HepG2 (cell line): ENCODE measurements around the gene GDAP1L1. TPM values are rescaled to one million over a fixed set of nuclear protein-coding genes. Genes with fewer than 3 reads are reported as not detected.

Source experiments
- CEBPG ChIP-seq: IDR thresholded peaks from 2 replicates; pipeline ENCODE4 v1.6.1; 2016
- HNF1B ChIP-seq: sonication (generic); formaldehyde crosslinking; IDR thresholded peaks from 2 replicates; pipeline ENCODE4 v1.5.1; 2020; ENCODE audit warnings: mild to moderate bottlenecking, moderate library complexity, missing genetic modification reagents
- HOXA3 ChIP-seq: sonication (generic); formaldehyde crosslinking; IDR thresholded peaks from 2 replicates; pipeline ENCODE4 v1.5.0; 2020; ENCODE audit warnings: missing genetic modification reagents
- JARID2 ChIP-seq: sonication (generic); formaldehyde crosslinking; IDR thresholded peaks from 2 replicates; pipeline ENCODE4 v1.8.1; 2023; ENCODE audit warnings: missing genetic modification reagents, inconsistent platforms; ENCODE audit not compliant: insufficient replicate concordance
- KAT2B ChIP-seq: fragments of 150-350 bp; IDR thresholded peaks from 2 replicates; pipeline ENCODE4 v1.6.1; 2014; ENCODE audit warnings: low read depth, low read length, borderline replicate concordance
- KDM6A ChIP-seq: IDR thresholded peaks from 2 replicates; pipeline ENCODE4 v1.6.1; 2016; ENCODE audit warnings: low read depth
- MTF1 ChIP-seq: sonication (generic); formaldehyde crosslinking; IDR thresholded peaks from 2 replicates; pipeline ENCODE4 v1.5.0; 2020; ENCODE audit warnings: missing genetic modification reagents
- NFE2 ChIP-seq: sonication (generic); formaldehyde crosslinking; IDR thresholded peaks from 2 replicates; pipeline ENCODE4 v1.4.0; 2020; ENCODE audit warnings: missing genetic modification reagents
- REXO4 ChIP-seq: sonication (generic); formaldehyde crosslinking; IDR thresholded peaks from 2 replicates; pipeline ENCODE4 v1.8.0; 2022; ENCODE audit warnings: missing genetic modification reagents, mild to moderate bottlenecking, borderline replicate concordance
- SAP130 ChIP-seq: IDR thresholded peaks from 2 replicates; pipeline ENCODE4 v1.6.1; 2016; ENCODE audit warnings: low read depth
- ZBED4 ChIP-seq: sonication (generic); formaldehyde crosslinking; IDR thresholded peaks from 2 replicates; pipeline ENCODE4 v1.4.0; 2020; ENCODE audit warnings: missing genetic modification reagents, borderline replicate concordance
- ZNF180 ChIP-seq: sonication (generic); formaldehyde crosslinking; IDR thresholded peaks from 2 replicates; pipeline ENCODE4 v1.4.0; 2020; ENCODE audit warnings: low read depth, missing genetic modification reagents, borderline replicate concordance
- ZNF296 ChIP-seq: sonication (generic); formaldehyde crosslinking; conservative IDR thresholded peaks from 2 replicates; pipeline ENCODE4 v1.5.0; 2020; ENCODE audit warnings: mild to moderate bottlenecking, missing genetic modification reagents
- ZNF556 ChIP-seq: sonication (generic); formaldehyde crosslinking; IDR thresholded peaks from 2 replicates; pipeline ENCODE4 v1.4.0; 2020; ENCODE audit warnings: mild to moderate bottlenecking, missing genetic modification reagents, borderline replicate concordance
- ZNF598 ChIP-seq: sonication (generic); formaldehyde crosslinking; IDR thresholded peaks from 2 replicates; pipeline ENCODE4 v1.5.1; 2020; ENCODE audit warnings: mild to moderate bottlenecking, missing genetic modification reagents, borderline replicate concordance
- ZNF724P ChIP-seq: sonication (generic); formaldehyde crosslinking; IDR thresholded peaks from 2 replicates; pipeline ENCODE4 v1.8.0; 2022; ENCODE audit warnings: missing genetic modification reagents, borderline replicate concordance
- ZNF879 ChIP-seq: sonication (generic); formaldehyde crosslinking; IDR thresholded peaks from 2 replicates; pipeline ENCODE4 v1.8.1; 2023; ENCODE audit warnings: missing genetic modification reagents
- polyA plus RNA-seq, 8 experiments: library from polyadenylated mRNA; depleted of rRNA in 3 of 8; stranded (reverse) in 7 of 8; unstranded in 1 of 8; fragments of >200 nt; fragmentation: Illumina TruSeq in 4 of 8; extraction: Trizol in 4 of 8; gene quantifications; 2 replicates each; pipeline versions ENCODE4 v1.2.1 to v1.2.3, GENCODE V29; 2011 to 2016; ENCODE audit warnings: low read depth in 4 of 8, missing spikeins in 1 of 8, mixed read lengths in 1 of 8; ENCODE audit not compliant: insufficient read depth in 1 of 8
- total RNA-seq, 5 experiments: library from RNA; depleted of rRNA; stranded (reverse); fragments of >200 nt; fragmentation: Illumina TruSeq; extraction: Trizol; gene quantifications; 2 replicates each; pipeline ENCODE4 v1.2.3, GENCODE V29; 2016; ENCODE audit warnings: low read depth in 1 of 5
- TF ChIP-seq, protein P1 (sequence below): sonication (generic); formaldehyde crosslinking; IDR thresholded peaks from 2 replicates; pipeline ENCODE4 v1.4.0; 2020; ENCODE audit warnings: missing genetic modification reagents; ENCODE audit errors: not compliant biosample characterization

GDAP1L1 gene
- total and polyA plus RNA-seq, 2 of the 13 experiments (the other 11 are each of a cell fraction or from before 2014, with no cell fraction given) = 0.04 TPM; not detected in 1

GRCh38 chr20:44310664-44311639 is 63.8 kb downstream of the GDAP1L1 start, which contains the start of gene FITM2 (continued):
- TF ChIP-seq ZNF556 (CRISPR knock-in tag) (peak; percentile 98), ZBED4 (peak; percentile 53), REXO4 (CRISPR knock-in tag) (no peak), SAP130 (CRISPR knock-in tag) (peak; percentile 99), MTF1 (no peak), ZNF180 (CRISPR knock-in tag) (peak; percentile 94; the same call in 1 of the 2 replicates), NFE2 (CRISPR knock-in tag) (no peak), ZNF879 (CRISPR knock-in tag) (peak; percentile 79; the same call in 1 of the 2 replicates), JARID2 (CRISPR knock-in tag) (peak; percentile 94), CEBPG (CRISPR knock-in tag) (peak; percentile 54), KDM6A (CRISPR knock-in tag) (no peak), ZNF598 (CRISPR knock-in tag) (peak; percentile 93; the same call in 1 of the 2 replicates), KAT2B (no peak), HNF1B (CRISPR knock-in tag) (peak; percentile 99), ZNF724P (CRISPR knock-in tag) (peak; percentile 93), HOXA3 (CRISPR knock-in tag) (peak; percentile 95), ZNF296 (CRISPR knock-in tag) (peak; percentile 94; the same call in 1 of the 2 replicates)
- TF ChIP-seq, protein P1, sequence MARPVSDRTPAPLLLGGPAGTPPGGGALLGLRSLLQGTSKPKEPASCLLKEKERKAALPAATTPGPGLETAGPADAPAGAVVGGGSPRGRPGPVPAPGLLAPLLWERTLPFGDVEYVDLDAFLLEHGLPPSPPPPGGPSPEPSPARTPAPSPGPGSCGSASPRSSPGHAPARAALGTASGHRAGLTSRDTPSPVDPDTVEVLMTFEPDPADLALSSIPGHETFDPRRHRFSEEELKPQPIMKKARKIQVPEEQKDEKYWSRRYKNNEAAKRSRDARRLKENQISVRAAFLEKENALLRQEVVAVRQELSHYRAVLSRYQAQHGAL (CRISPR knock-in tag) = no peak
